ENCODE results near the gene FBF1.
A peak's percentile ranks its signal among the peaks of the same experiment; 100 is the strongest.

GRCh38 chr17:75927286-75927922 lies 13.4 kb downstream of the FBF1 start:
- TF ChIP-seq CTCF (IDR thresholded peaks at IDR 0.05) (peak in 3 of 6 experiments; percentile 13 to 16 (median 14)), POLR2A (IDR thresholded peaks at IDR 0.05) (no peak)

Measured in adrenal gland (tissue), 5 donors.